Measurements from ENCODE around the gene SPATA18.

Gene SPATA18

DNA sequence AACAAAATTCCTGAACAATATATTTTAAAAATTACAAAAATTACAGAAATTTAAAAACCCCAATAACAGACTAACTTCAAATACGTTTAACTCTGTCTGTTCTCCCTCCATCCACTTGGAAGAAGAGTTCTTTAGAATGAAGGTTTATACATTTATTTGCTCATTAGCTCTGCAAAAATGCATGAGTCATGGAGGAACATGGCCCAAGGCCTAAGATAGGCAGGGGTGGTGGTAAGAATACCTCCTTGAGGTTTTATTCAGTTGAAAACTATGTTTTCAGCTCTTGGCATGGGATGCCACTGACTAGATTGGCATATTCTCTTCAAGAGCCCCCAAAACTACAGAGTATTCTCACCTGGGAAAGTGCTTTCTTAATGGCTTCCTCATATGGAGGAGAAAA, 22.1 kb upstream of the SPATA18 start:
- no peak overlapping the region for H3K27ac ChIP-seq
- H3K9ac ChIP-seq = no peak overlapping the region
- no peaks in the 10 kb centered on the region for H3K27me3 ChIP-seq (ENCODE audit: insufficient read depth, low read depth)
- no peak overlapping the region for H2AFZ ChIP-seq (ENCODE audit: low read depth)
- no peaks in the 10 kb centered on the region for H4K20me1 ChIP-seq (ENCODE audit: insufficient read depth)
- H3K4me1 ChIP-seq (ENCODE audit: low read depth, poor library complexity, severe bottlenecking) = no peaks in the 10 kb centered on the region
- H3K4me2 ChIP-seq = no peak overlapping the region
- peaks cover 8% of the 10 kb centered on the region for H3K36me3 ChIP-seq (ENCODE audit: insufficient read depth)
- H3K4me3 ChIP-seq (IDR thresholded peaks at IDR 0.05; ENCODE audit: insufficient read depth, low read depth, low read length) = no peak overlapping the region
- TF ChIP-seq, protein P1, sequence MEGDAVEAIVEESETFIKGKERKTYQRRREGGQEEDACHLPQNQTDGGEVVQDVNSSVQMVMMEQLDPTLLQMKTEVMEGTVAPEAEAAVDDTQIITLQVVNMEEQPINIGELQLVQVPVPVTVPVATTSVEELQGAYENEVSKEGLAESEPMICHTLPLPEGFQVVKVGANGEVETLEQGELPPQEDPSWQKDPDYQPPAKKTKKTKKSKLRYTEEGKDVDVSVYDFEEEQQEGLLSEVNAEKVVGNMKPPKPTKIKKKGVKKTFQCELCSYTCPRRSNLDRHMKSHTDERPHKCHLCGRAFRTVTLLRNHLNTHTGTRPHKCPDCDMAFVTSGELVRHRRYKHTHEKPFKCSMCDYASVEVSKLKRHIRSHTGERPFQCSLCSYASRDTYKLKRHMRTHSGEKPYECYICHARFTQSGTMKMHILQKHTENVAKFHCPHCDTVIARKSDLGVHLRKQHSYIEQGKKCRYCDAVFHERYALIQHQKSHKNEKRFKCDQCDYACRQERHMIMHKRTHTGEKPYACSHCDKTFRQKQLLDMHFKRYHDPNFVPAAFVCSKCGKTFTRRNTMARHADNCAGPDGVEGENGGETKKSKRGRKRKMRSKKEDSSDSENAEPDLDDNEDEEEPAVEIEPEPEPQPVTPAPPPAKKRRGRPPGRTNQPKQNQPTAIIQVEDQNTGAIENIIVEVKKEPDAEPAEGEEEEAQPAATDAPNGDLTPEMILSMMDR (conservative IDR thresholded peaks at IDR 0.05; ENCODE audit: low read depth, low read length) = no peak
- no peaks in the 10 kb centered on the region for H3K79me2 ChIP-seq (ENCODE audit: insufficient read depth, low read depth)

DNA sequence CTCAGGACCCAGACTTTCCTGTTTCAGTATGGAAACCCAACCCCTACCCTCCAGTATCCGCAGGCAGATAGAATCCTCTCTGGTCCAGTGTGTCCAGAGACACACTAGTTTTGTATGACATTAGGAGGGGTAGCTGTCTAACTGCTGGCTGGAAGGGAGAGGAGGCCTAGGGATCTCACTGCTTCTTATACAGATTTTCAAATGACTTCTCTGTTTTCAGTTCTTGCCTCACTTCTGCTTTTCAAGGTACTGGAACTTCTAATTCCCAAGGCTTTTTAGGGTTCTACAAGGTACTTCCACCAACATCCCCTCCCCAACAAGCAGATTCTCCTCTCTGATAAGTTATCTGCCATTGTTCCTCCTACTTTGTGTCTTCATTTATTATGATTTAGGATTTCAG, 19.1 kb upstream of the SPATA18 start:
- Histone ChIP-seq H3K27me3 (ENCODE audit: insufficient read depth, low read depth) (no peaks in the 10 kb centered on the region), H3K9ac (no peak overlapping the region), H3K4me2 (no peak overlapping the region), H3K27ac (no peak overlapping the region), H3K4me3 (IDR thresholded peaks at IDR 0.05; ENCODE audit: insufficient read depth, low read depth, low read length) (no peak overlapping the region), H3K4me1 (ENCODE audit: low read depth, poor library complexity, severe bottlenecking) (peaks cover 9% of the 10 kb centered on the region), H2AFZ (ENCODE audit: low read depth) (no peak overlapping the region), H3K79me2 (ENCODE audit: insufficient read depth, low read depth) (peaks cover 14% of the 10 kb centered on the region), H3K36me3 (ENCODE audit: insufficient read depth) (peaks cover 8% of the 10 kb centered on the region), H4K20me1 (ENCODE audit: insufficient read depth) (no peaks in the 10 kb centered on the region)
- TF ChIP-seq, protein P1 (conservative IDR thresholded peaks at IDR 0.05; ENCODE audit: low read depth, low read length) = no peak

DNA sequence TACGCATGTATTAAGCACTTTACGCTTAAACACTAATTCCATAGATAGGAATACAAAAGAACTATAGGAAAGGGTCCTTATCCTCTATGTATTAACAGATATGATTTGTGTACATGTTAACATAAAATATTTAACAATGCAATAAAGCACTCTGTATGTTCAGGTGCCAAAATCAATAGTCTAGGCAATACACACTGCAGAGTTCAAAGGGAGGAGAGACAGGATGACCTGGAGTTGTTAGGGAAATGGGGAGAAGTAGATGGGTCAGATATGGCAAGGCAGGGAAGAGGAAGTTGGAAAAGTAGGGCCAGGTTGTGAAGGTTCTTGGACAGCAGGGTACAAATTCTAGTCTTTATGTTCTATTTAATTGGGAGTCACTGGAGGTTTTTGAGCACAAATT, 15.9 kb upstream of the SPATA18 start:
- Histone ChIP-seq H2AFZ (ENCODE audit: low read depth) (no peak overlapping the region), H3K36me3 (ENCODE audit: insufficient read depth) (peaks cover 2% of the 10 kb centered on the region; the same call in 1 of the 2 replicates)

DNA sequence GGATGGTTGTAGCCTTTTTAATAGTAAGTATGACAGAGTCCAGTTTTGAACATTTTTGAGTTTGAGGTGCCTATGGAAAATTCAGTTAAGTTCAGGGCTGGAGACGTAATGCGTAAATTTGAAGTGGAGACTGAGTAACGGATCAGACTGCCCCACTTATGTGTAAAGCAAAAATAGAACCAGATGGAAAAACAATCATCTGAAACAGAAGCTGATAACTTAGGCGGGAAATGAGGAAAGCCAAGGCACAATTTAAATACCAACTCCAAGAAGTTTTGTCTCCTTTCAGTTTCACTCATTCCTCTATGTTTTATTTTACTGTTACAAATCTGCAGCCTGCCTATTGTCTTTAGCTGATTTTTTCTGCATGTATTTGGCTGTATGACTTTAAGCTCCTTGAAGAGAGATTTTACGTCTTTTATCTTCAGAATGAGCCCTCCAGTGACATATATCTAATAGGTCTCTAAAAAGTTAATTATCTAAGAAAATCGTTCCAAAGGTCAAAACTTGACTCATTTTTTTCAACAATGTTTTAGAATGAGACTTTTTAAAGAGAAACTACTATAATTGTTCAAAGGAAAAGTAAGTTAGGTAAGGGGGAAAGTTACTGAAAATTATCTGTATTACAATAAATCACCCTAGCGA, 14.1 kb upstream of the SPATA18 start:
- Histone ChIP-seq H3K4me3 (IDR thresholded peaks at IDR 0.05; ENCODE audit: insufficient read depth, low read depth, low read length) (peak overlapping the region; percentile 75), H3K36me3 (ENCODE audit: insufficient read depth) (peaks cover 2% of the 10 kb centered on the region; the same call in 1 of the 2 replicates), H3K9ac (peak overlapping the region; percentile 65; the same call in 1 of the 2 replicates), H3K4me1 (ENCODE audit: low read depth, poor library complexity, severe bottlenecking) (peaks cover 15% of the 10 kb centered on the region), H3K27me3 (ENCODE audit: insufficient read depth, low read depth) (no peaks in the 10 kb centered on the region), H2AFZ (ENCODE audit: low read depth) (peak overlapping the region; percentile 97), H3K4me2 (peak overlapping the region; percentile 100), H3K27ac (no peak overlapping the region), H4K20me1 (ENCODE audit: insufficient read depth) (no peaks in the 10 kb centered on the region), H3K79me2 (ENCODE audit: insufficient read depth, low read depth) (peaks cover 21% of the 10 kb centered on the region)
- TF ChIP-seq, protein P1 (conservative IDR thresholded peaks at IDR 0.05; ENCODE audit: low read depth, low read length) = no peak

More for the DNA sequence above, 15.9 kb upstream of the SPATA18 start:
- Histone ChIP-seq H3K27ac (no peak overlapping the region), H3K9ac (no peak overlapping the region), H3K27me3 (ENCODE audit: insufficient read depth, low read depth) (no peaks in the 10 kb centered on the region), H3K4me2 (no peak overlapping the region), H3K79me2 (ENCODE audit: insufficient read depth, low read depth) (peaks cover 21% of the 10 kb centered on the region), H4K20me1 (ENCODE audit: insufficient read depth) (no peaks in the 10 kb centered on the region), H3K4me1 (ENCODE audit: low read depth, poor library complexity, severe bottlenecking) (peaks cover 15% of the 10 kb centered on the region), H3K4me3 (IDR thresholded peaks at IDR 0.05; ENCODE audit: insufficient read depth, low read depth, low read length) (no peak overlapping the region)
- TF ChIP-seq, protein P1 (conservative IDR thresholded peaks at IDR 0.05; ENCODE audit: low read depth, low read length) = no peak

Data from KMS-11 (cell line).